GM10266 (cell line): ENCODE data around the gene MACROD2.

ENCODE experiments used
- DNase-seq: peaks from one replicate; pipeline ENCODE4 v3.0.0; 2012; ENCODE audit errors: extremely low spot score
- CTCF ChIP-seq: IDR thresholded peaks from 2 replicates; pipeline ENCODE4 v1.5.1; 2012; ENCODE audit warnings: mild to moderate bottlenecking, low read depth; ENCODE audit not compliant: control insufficient read depth, insufficient read depth; ENCODE audit errors: missing control alignments

The MACROD2 gene

GRCh38 chr20:16100111-16100510 is 2104.8 kb downstream of the MACROD2 start:
- DNase-seq: no peak
- no peak for TF ChIP-seq CTCF

GRCh38 chr20:16100767-16101166 is 2105.5 kb downstream of the MACROD2 start:
- TF ChIP-seq CTCF: no peak
- no peak for DNase-seq
